Anterior cingulate cortex (tissue), 58 donors: ENCODE measurements around the gene PRR20B.
A peak's percentile ranks its signal among the peaks of the same experiment; 100 is the strongest.
"Not testable (repeated sequence)": the region's sequence is repeated elsewhere in the genome, so short reads cannot be mapped to it uniquely, and the experiment has no call there.

Experiments used
- DNase-seq, 58 donors: peaks; one replicate each; lab custom pipeline; 2025; lab: John Stamatoyannopoulos, UW

Gene PRR20B

DNA sequence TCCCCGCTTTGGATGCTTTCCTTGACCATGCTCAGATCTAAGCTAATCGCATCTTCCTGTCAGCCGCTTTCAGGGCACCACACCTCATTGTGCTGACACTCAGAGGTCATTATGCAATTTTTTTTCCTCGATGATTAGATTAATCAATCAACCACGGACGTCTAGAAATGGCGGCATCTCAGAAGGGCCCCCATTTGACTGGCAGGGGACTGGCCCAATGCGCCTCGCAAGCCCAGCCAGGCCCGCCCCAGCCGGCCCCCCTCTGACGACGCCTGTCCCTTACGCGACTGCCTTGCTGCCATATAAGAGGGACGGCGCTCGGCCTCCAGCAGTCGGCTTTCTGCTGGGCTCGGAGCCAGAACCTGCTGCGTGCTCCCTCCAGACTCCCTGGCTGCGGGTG is at the start of gene PRR20B:
Gene PRR20B (plus strand): TSS at position 301 of the 400 bp plus-strand sequence. CDS start 387 bp downstream, outside the sequence.
- not testable (repeated sequence) for DNase-seq

- no peak for DNase-seq
Measured at GRCh38 chr13:57114945-57115344, 32.3 kb upstream of the PRR20B start.

DNA sequence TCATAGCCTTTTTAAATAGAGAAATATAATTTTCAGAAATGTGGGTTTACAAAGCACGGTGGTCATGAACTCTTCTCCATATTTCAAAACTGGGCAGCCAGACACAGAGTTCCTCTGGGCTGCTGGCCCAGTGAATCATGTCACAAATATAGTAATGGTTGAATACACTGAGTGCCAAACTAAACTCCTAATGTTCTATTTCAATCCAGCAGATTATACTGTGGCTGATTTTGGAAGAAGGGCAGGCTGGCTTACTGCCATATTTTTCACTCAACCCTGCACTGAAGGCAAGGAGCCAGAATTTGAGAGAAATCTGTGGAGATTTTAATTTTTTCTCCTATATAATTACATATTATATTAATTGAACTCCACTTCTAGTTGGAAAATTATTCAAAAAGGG is 23.6 kb upstream of the PRR20B start:
- DNase-seq = peak in 15 of 58 donors; percentile 4 to 28 (median 11)

- no peak for DNase-seq
Measured at GRCh38 chr13:57128909-57129308, 18.4 kb upstream of the PRR20B start.

- no peak for DNase-seq
Measured at GRCh38 chr13:57136093-57136492, 11.2 kb upstream of the PRR20B start.

- no peak for DNase-seq
Measured at GRCh38 chr13:57137585-57137984, 9.7 kb upstream of the PRR20B start.

- DNase-seq = no peak
Measured at GRCh38 chr13:57138988-57139387, 8.3 kb upstream of the PRR20B start.

DNA sequence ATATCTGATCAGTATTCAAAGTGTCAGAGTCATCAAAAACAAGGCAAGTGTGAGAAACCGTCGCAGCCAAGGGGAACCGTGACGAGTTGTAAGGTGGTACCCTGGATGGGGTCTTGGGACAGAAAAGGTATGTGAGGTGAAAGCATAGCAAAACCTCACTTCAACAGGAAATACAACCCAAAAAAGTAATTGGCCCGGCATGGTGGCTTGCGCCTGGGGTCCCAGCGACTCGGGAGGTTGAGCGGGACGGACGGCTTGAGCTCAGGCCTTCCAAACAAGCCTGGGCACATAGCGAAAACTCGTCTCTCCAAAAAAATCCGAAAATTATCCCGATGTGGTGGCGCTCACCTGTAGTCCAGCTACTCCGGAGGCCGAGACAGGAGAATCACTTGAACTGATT is 7.5 kb upstream of the PRR20B start:
- DNase-seq = not testable (repeated sequence)

- DNase-seq = not testable (repeated sequence)
Measured at GRCh38 chr13:57140235-57140968, 6.9 kb upstream of the PRR20B start, which contains the start of gene PRR20A. Gene PRR20A, plus strand, starts transcription at chr13:57140918. Its CDS starts 387 bp downstream, at chr13:57141305.

- not testable (repeated sequence) for DNase-seq
Measured at GRCh38 chr13:57148106-57148505, 818 bp downstream of the PRR20B start.

DNA sequence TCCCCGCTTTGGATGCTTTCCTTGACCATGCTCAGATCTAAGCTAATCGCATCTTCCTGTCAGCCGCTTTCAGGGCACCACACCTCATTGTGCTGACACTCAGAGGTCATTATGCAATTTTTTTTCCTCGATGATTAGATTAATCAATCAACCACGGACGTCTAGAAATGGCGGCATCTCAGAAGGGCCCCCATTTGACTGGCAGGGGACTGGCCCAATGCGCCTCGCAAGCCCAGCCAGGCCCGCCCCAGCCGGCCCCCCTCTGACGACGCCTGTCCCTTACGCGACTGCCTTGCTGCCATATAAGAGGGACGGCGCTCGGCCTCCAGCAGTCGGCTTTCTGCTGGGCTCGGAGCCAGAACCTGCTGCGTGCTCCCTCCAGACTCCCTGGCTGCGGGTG is 6.5 kb downstream of the PRR20B start, which contains the start of gene PRR20C:
Gene PRR20C (plus strand): TSS at position 301 of the 400 bp plus-strand sequence. CDS start 387 bp downstream, outside the sequence.
- DNase-seq = not testable (repeated sequence)

DNA sequence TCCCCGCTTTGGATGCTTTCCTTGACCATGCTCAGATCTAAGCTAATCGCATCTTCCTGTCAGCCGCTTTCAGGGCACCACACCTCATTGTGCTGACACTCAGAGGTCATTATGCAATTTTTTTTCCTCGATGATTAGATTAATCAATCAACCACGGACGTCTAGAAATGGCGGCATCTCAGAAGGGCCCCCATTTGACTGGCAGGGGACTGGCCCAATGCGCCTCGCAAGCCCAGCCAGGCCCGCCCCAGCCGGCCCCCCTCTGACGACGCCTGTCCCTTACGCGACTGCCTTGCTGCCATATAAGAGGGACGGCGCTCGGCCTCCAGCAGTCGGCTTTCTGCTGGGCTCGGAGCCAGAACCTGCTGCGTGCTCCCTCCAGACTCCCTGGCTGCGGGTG is 13.0 kb downstream of the PRR20B start, which contains the start of gene PRR20D:
Gene PRR20D (plus strand): TSS at position 301 of the 400 bp plus-strand sequence. CDS start 387 bp downstream, outside the sequence.
- not testable (repeated sequence) for DNase-seq

- DNase-seq = not testable (repeated sequence)
Measured at GRCh38 chr13:57166897-57167296, 19.6 kb downstream of the PRR20B start, which contains the start of gene PRR20E. Gene PRR20E, plus strand, starts transcription at chr13:57167197. Its CDS starts 387 bp downstream, at chr13:57167584.

GRCh38 chr13:57191667-57192066 is 44.4 kb downstream of the PRR20B start:
- DNase-seq = no peak
